NCI-H2171 treated with DMSO at 0.1 percent for 48 hours (cell line): ENCODE results near the gene TRNP1.

Source experiments
- DNase-seq: peaks from one replicate; lab custom pipeline; 2025; lab: John Stamatoyannopoulos, UW

TRNP1 gene

GRCh38 chr1:27027575-27028250 lies 34.2 kb downstream of the TRNP1 start:
- no peak for DNase-seq

GRCh38 chr1:27029517-27029916 lies 36.0 kb downstream of the TRNP1 start:
- DNase-seq: no peak

GRCh38 chr1:27031235-27032118 lies 38.0 kb downstream of the TRNP1 start:
- DNase-seq: peak; percentile 92

GRCh38 chr1:27032119-27032461 lies 38.6 kb downstream of the TRNP1 start:
- DNase-seq: no peak

- DNase-seq: no peak
Measured at GRCh38 chr1:27033043-27033746, 39.7 kb downstream of the TRNP1 start.

- DNase-seq: no peak
Measured at GRCh38 chr1:27035344-27035743, 41.9 kb downstream of the TRNP1 start.

- DNase-seq: no peak
Measured at GRCh38 chr1:27036718-27037117, 43.2 kb downstream of the TRNP1 start.

GRCh38 chr1:27037518-27037917 lies 44.0 kb downstream of the TRNP1 start:
- peak; percentile 22 for DNase-seq

- no peak for DNase-seq
Measured at GRCh38 chr1:27038020-27038419, 44.5 kb downstream of the TRNP1 start.

- DNase-seq: no peak
Measured at GRCh38 chr1:27042670-27043069, 49.2 kb downstream of the TRNP1 start.

- peak; percentile 76 for DNase-seq
Measured at GRCh38 chr1:27044613-27045151, 51.2 kb downstream of the TRNP1 start.

GRCh38 chr1:27045973-27046558 lies 52.6 kb downstream of the TRNP1 start:
- DNase-seq: peak; percentile 31

GRCh38 chr1:27047914-27048313 lies 54.4 kb downstream of the TRNP1 start:
- no peak for DNase-seq

GRCh38 chr1:27049100-27049499 lies 55.6 kb downstream of the TRNP1 start:
- no peak for DNase-seq

GRCh38 chr1:27049607-27050006 lies 56.1 kb downstream of the TRNP1 start:
- DNase-seq: no peak
